Gastroesophageal sphincter (tissue), 3 donors: ENCODE measurements around the gene GLTP.

Experiments
- EP300 ChIP-seq: sonication (generic); formaldehyde crosslinking; IDR thresholded peaks from one replicate; pipeline ENCODE4 v1.6.1; 2017; ENCODE audit warnings: antibody characterized with exemption, mild to moderate bottlenecking
- POLR2A ChIP-seq, 2 donors: fragments of 450-650 bp; IDR thresholded peaks; one replicate each; pipeline ENCODE4 v1.6.1; 2017; ENCODE audit warnings: antibody characterized with exemption in 2 of 2, mild to moderate bottlenecking in 2 of 2, moderate library complexity in 1 of 2
- TF ChIP-seq, protein P1 (sequence below), 4 experiments: fragments of 200-600 bp in 2 of 4; fragments of 450-650 bp in 2 of 4; sonication (generic) in 1 of 4; IDR thresholded peaks; one replicate each; pipeline ENCODE4 v1.5.1; 2017 to 2019; ENCODE audit warnings: antibody characterized with exemption in 4 of 4, mild to moderate bottlenecking in 2 of 4, moderate library complexity in 2 of 4

DNA sequence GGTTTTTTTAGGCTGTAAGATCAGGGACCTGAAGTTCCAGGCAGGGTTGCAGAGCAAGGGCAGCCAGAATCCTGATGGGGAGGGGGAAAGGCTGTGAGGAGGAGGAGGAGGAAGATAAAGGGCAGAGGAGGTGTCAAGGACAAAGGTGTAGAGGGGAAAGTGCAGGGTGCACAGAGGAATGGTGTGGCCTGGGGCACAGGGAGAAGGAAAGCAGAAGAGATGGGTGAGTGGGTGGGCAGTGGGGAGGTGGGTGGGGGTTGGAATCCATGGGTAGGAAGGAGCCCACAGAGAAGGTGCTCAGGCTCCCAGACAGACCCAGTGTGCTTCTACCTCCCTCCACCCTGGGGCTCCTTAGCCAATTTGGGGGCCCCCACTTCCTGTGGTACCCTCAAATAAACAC, 58.4 kb downstream of the GLTP start:
- no peak for TF ChIP-seq POLR2A (IDR thresholded peaks at IDR 0.05)
- TF ChIP-seq, protein P1, sequence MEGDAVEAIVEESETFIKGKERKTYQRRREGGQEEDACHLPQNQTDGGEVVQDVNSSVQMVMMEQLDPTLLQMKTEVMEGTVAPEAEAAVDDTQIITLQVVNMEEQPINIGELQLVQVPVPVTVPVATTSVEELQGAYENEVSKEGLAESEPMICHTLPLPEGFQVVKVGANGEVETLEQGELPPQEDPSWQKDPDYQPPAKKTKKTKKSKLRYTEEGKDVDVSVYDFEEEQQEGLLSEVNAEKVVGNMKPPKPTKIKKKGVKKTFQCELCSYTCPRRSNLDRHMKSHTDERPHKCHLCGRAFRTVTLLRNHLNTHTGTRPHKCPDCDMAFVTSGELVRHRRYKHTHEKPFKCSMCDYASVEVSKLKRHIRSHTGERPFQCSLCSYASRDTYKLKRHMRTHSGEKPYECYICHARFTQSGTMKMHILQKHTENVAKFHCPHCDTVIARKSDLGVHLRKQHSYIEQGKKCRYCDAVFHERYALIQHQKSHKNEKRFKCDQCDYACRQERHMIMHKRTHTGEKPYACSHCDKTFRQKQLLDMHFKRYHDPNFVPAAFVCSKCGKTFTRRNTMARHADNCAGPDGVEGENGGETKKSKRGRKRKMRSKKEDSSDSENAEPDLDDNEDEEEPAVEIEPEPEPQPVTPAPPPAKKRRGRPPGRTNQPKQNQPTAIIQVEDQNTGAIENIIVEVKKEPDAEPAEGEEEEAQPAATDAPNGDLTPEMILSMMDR (IDR thresholded peaks at IDR 0.05): no peak
- TF ChIP-seq EP300: no peak
